ENCODE results near the gene PCSK5. TPM values are rescaled to one million over a fixed set of nuclear protein-coding genes. Genes with fewer than 3 reads are reported as not detected.

Gene PCSK5
- total RNA-seq, 1 experiment from 2014 or later, result 7.5 TPM

GRCh38 chr9:75960551-75960950, 70.1 kb downstream of the PCSK5 start:
- no peaks in the 10 kb centered on the region for H3K27me3 Mint-ChIP-seq (ENCODE audit: low read depth)
- Histone ChIP-seq H4K91ac (ENCODE audit: insufficient read length, low read depth, low read length) (no peak overlapping the region), H3K79me1 (ENCODE audit: insufficient read depth, low read depth, low read length, poor library complexity, severe bottlenecking) (no peaks in the 10 kb centered on the region), H2AFZ (ENCODE audit: low read length) (no peak overlapping the region), H2AK5ac (ENCODE audit: insufficient read length, low read length) (no peak overlapping the region), H3K14ac (ENCODE audit: insufficient read depth, low read length) (no peak overlapping the region), H3K9me3 (ENCODE audit: control insufficient read depth, low read depth, low read length) (no peaks in the 10 kb centered on the region), H2BK5ac (ENCODE audit: insufficient read length, low read length) (no peak overlapping the region), H3K9ac (ENCODE audit: extremely low read depth, insufficient read length, low read length) (no peak overlapping the region), H3K4ac (ENCODE audit: low read depth, low read length) (no peak overlapping the region), H2BK20ac (ENCODE audit: low read depth, low read length, poor library complexity, severe bottlenecking) (no peak overlapping the region), H3K18ac (ENCODE audit: insufficient read length, low read depth, low read length) (no peak overlapping the region), H3K4me1 (ENCODE audit: insufficient read depth, low read length) (no peaks in the 10 kb centered on the region; the same call in 1 of the 2 replicates), H2BK120ac (ENCODE audit: low read depth, low read length, poor library complexity, severe bottlenecking) (no peak overlapping the region), H3K27ac (ENCODE audit: insufficient read length, low read depth, low read length) (no peak overlapping the region), H2BK12ac (ENCODE audit: insufficient read length, low read depth, low read length) (no peak overlapping the region), H3T11ph (ENCODE audit: low read length) (no peak overlapping the region), H4K5ac (ENCODE audit: insufficient read length, low read depth, low read length) (no peak overlapping the region), H3K27me3 (ENCODE audit: insufficient read depth, low read length) (no peaks in the 10 kb centered on the region), H3K23me2 (ENCODE audit: insufficient read length, low read depth, low read length, poor library complexity, severe bottlenecking) (no peaks in the 10 kb centered on the region), H3K23ac (ENCODE audit: insufficient read length, low read depth, low read length) (no peak overlapping the region), H4K8ac (replicated peaks; ENCODE audit: insufficient read length, low read depth, low read length) (no peak overlapping the region), H4K20me1 (ENCODE audit: control insufficient read depth, insufficient read depth, insufficient read length) (no peaks in the 10 kb centered on the region), H3K56ac (ENCODE audit: insufficient read length, low read depth, low read length) (no peak overlapping the region), H3K4me2 (ENCODE audit: insufficient read depth, insufficient read length, low read length) (no peak overlapping the region), H2BK15ac (ENCODE audit: low read depth, low read length) (no peak overlapping the region), H3K79me2 (ENCODE audit: insufficient read depth, low read length) (peaks cover 2% of the 10 kb centered on the region; the same call in 1 of the 2 replicates)
- H3K4me1 Mint-ChIP-seq, result peaks cover 13 to 15% of the 10 kb centered on the region in 2 experiments
- no peaks in the 10 kb centered on the region; a peak in 1 of 5 replicates for H3K9me3 Mint-ChIP-seq
- no peak overlapping the region for H3K27ac Mint-ChIP-seq
- no CpG with 5 or more reads among the region's 6 CpGs for WGBS (ENCODE audit: extremely low coverage, insufficient read length, low lambda C conversion rate)
- DNase-seq, result no peak
- H3K36me3 Mint-ChIP-seq (ENCODE audit: insufficient read depth in 1 of 3, low read depth in 3 of 3), result no peaks in the 10 kb centered on the region
- TF ChIP-seq CTCF (conservative IDR thresholded peaks at IDR 0.05), result no peak
- no peak overlapping the region for H3K4me3 Mint-ChIP-seq

All from H9 (cell line).